Keratinocyte (primary cell): ENCODE results near the gene BMP8B. TPM values are rescaled to one million over a fixed set of nuclear protein-coding genes. Genes with fewer than 3 reads are reported as not detected.
A peak's percentile ranks its signal among the peaks of the same experiment; 100 is the strongest.
"Not testable (repeated sequence)": the region's sequence is repeated elsewhere in the genome, so short reads cannot be mapped to it uniquely, and the experiment has no call there.

Source experiments
- DNase-seq: peaks from one replicate; pipeline ENCODE4 v3.0.0-alpha.2; 2011; ENCODE audit warnings: low read depth, missing footprints, low spot score
- FAIRE-seq: peaks from 2 replicates; lab custom pipeline; 2011; peaks lifted over from hg19 to GRCh38; lab: Jason Lieb, UNC
- H2AFZ ChIP-seq: 2 replicates; pipeline ENCODE4 v1.6.0; 2012; ENCODE audit warnings: low read length, control low read depth, inconsistent platforms; ENCODE audit not compliant: control insufficient read depth
- H3K27ac ChIP-seq: 2 replicates; pipeline ENCODE4 v1.5.1; 2011; ENCODE audit warnings: low read length; ENCODE audit not compliant: control insufficient read depth, insufficient read depth
- H3K27me3 ChIP-seq: 3 replicates; pipeline ENCODE4 v1.6.0; 2011; ENCODE audit warnings: low read length; ENCODE audit not compliant: control insufficient read depth, insufficient read depth; ENCODE audit errors: extremely low read depth
- H3K36me3 ChIP-seq, 2 experiments: 2 replicates in 1 of 2; 3 replicates in 1 of 2; pipeline ENCODE4 v1.5.1; 2011; ENCODE audit warnings: low read length in 2 of 2, mild to moderate bottlenecking in 1 of 2; ENCODE audit not compliant: control insufficient read depth in 2 of 2, insufficient read depth in 2 of 2; ENCODE audit errors: extremely low read depth in 1 of 2
- H3K4me1 ChIP-seq: 3 replicates; pipeline ENCODE4 v1.5.1; 2011; ENCODE audit warnings: low read length; ENCODE audit not compliant: control insufficient read depth, insufficient read depth; ENCODE audit errors: extremely low read depth
- H3K4me2 ChIP-seq: 3 replicates; pipeline ENCODE4 v1.6.0; 2011; ENCODE audit warnings: low read depth, low read length; ENCODE audit not compliant: control insufficient read depth, insufficient read depth; ENCODE audit errors: extremely low read depth
- H3K4me3 ChIP-seq, 3 experiments: fragments of 200-600 bp in 1 of 3; sonication (generic) in 1 of 3; 2 replicates in 2 of 3; 3 replicates in 1 of 3; pipeline ENCODE4 v1.5.1; 2011 to 2016; ENCODE audit warnings: low read length in 3 of 3, mild to moderate bottlenecking in 3 of 3, control low read depth in 2 of 3, inconsistent platforms in 1 of 3, low read depth in 1 of 3, mixed read lengths in 1 of 3, mixed run types in 1 of 3, moderate library complexity in 1 of 3; ENCODE audit not compliant: control insufficient read depth in 2 of 3, insufficient read depth in 2 of 3; ENCODE audit errors: extremely low read depth in 1 of 3
- H3K79me2 ChIP-seq: 2 replicates; pipeline ENCODE4 v1.6.0; 2012; ENCODE audit warnings: low read length; ENCODE audit not compliant: control insufficient read depth, insufficient read depth
- H3K9ac ChIP-seq: 3 replicates; pipeline ENCODE4 v1.6.0; 2011; ENCODE audit warnings: low read length; ENCODE audit not compliant: control insufficient read depth, insufficient read depth; ENCODE audit errors: extremely low read depth
- H3K9me1 ChIP-seq: 3 replicates; pipeline ENCODE4 v1.6.0; 2011; ENCODE audit warnings: low read length; ENCODE audit not compliant: control insufficient read depth, insufficient read depth; ENCODE audit errors: extremely low read depth
- H3K9me3 ChIP-seq: 2 replicates; pipeline ENCODE4 v1.5.1; 2012; ENCODE audit warnings: low read depth, low read length; ENCODE audit not compliant: control insufficient read depth
- H4K20me1 ChIP-seq: 3 replicates; pipeline ENCODE4 v1.6.0; 2011; ENCODE audit warnings: low read length; ENCODE audit not compliant: control insufficient read depth, insufficient read depth; ENCODE audit errors: extremely low read depth
- EZH2 ChIP-seq: IDR thresholded peaks from one replicate; pipeline ENCODE4 v1.6.1; 2012; ENCODE audit warnings: inconsistent platforms, mild to moderate bottlenecking, low read length, moderate library complexity
- dilution Hi-C: fragments of 300-500 bp; cut with MboI; formaldehyde crosslinking; loops from one replicate; pipeline ENCODE4 v1.7.0; 2020; ENCODE audit warnings: low sequenced_read_pairs; ENCODE audit not compliant: extremely low pct_ligation_motif_present
- polyA plus RNA-seq, 5 experiments: library from polyadenylated mRNA; depleted of rRNA in 3 of 5; stranded (reverse) in 3 of 5; stranded (forward) in 1 of 5; unstranded in 1 of 5; fragments of >200 nt; gene quantifications; 1 replicate in 1 of 5; 2 replicates in 3 of 5; 3 replicates in 1 of 5; pipeline versions ENCODE4 v1.2.1 to v1.2.3, GENCODE V29; 2011 to 2012; ENCODE audit warnings: missing spikeins in 2 of 5, low read depth in 1 of 5, low replicate concordance in 1 of 5
- TF ChIP-seq, protein P1 (sequence below), 3 experiments: IDR thresholded peaks in 1 of 3; conservative IDR thresholded peaks in 1 of 3; optimal IDR thresholded peaks in 1 of 3; 2 replicates in 2 of 3; 3 replicates in 1 of 3; pipeline versions ENCODE3 to v1.5.1; 2011; ENCODE audit warnings: low read length in 3 of 3, mild to moderate bottlenecking in 3 of 3, moderate library complexity in 2 of 3, control low read depth in 1 of 3, inconsistent platforms in 1 of 3; ENCODE audit not compliant: insufficient read depth in 2 of 3; ENCODE audit errors: extremely low read depth in 1 of 3

Gene BMP8B
- polyA plus RNA-seq, 1 donor (not counting 4 experiments of a cell fraction or from before 2014, with no cell fraction given): 0.04 TPM

- FAIRE-seq (no peak), DNase-seq (no peak)
- Histone ChIP-seq H3K79me2 (no peaks in the 10 kb centered on the region), H3K36me3 (no peaks in the 10 kb centered on the region), H3K9me1 (no peaks in the 10 kb centered on the region), H3K9ac (no peak overlapping the region), H3K4me3 (peak overlapping the region in 1 of 3 experiments; percentile 14), H3K4me2 (peak overlapping the region; percentile 56), H3K27ac (no peak overlapping the region), H3K4me1 (no peaks in the 10 kb centered on the region), H4K20me1 (no peaks in the 10 kb centered on the region), H2AFZ (no peak overlapping the region), H3K27me3 (peaks cover 22% of the 10 kb centered on the region), H3K9me3 (no peaks in the 10 kb centered on the region)
- TF ChIP-seq EZH2: no peak
- TF ChIP-seq, protein P1, sequence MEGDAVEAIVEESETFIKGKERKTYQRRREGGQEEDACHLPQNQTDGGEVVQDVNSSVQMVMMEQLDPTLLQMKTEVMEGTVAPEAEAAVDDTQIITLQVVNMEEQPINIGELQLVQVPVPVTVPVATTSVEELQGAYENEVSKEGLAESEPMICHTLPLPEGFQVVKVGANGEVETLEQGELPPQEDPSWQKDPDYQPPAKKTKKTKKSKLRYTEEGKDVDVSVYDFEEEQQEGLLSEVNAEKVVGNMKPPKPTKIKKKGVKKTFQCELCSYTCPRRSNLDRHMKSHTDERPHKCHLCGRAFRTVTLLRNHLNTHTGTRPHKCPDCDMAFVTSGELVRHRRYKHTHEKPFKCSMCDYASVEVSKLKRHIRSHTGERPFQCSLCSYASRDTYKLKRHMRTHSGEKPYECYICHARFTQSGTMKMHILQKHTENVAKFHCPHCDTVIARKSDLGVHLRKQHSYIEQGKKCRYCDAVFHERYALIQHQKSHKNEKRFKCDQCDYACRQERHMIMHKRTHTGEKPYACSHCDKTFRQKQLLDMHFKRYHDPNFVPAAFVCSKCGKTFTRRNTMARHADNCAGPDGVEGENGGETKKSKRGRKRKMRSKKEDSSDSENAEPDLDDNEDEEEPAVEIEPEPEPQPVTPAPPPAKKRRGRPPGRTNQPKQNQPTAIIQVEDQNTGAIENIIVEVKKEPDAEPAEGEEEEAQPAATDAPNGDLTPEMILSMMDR (optimal IDR thresholded peaks at IDR 0.05 in 1 of 3, IDR thresholded peaks at IDR 0.05 in 1 of 3, conservative IDR thresholded peaks at IDR 0.05 in 1 of 3; ENCODE audit: extremely low read depth in 1 of 3, insufficient read depth in 2 of 3, low read length in 3 of 3): no peak
- dilution Hi-C loops: no loop called here
These were observed 976 bp upstream of the BMP8B start for GRCh38 chr1:39789571-39790110.

DNA sequence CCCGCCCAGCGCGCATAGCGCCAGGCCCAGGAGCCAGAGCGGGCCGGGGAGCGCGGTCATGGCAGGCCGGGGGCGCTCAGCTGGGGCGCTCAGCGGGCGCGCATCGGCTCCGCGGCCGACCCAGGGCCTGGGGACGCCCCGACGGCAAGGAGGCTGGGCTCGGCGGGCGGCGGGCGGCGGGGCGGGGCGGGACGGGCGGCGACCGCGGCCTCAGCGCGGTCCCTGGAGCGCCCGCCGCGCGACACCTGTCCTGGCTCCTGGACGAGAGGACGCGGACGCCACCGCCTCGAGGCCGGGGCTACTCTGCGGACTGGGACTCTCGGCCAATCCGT lies 273 bp downstream of the BMP8B start:
- no peaks in the 10 kb centered on the region for H3K36me3 ChIP-seq
- H3K27me3 ChIP-seq: peaks cover 22% of the 10 kb centered on the region
- FAIRE-seq (no peak), DNase-seq (no peak)
- H3K4me1 ChIP-seq: no peaks in the 10 kb centered on the region
- H3K9ac ChIP-seq: no peak overlapping the region
- peak overlapping the region; percentile 37 for H2AFZ ChIP-seq
- no peaks in the 10 kb centered on the region for H4K20me1 ChIP-seq
- H3K4me3 ChIP-seq: peak overlapping the region in 1 of 3 experiments; percentile 29
- no peak overlapping the region for H3K4me2 ChIP-seq
- dilution Hi-C loops: no loop called here
- no peaks in the 10 kb centered on the region for H3K79me2 ChIP-seq
- TF ChIP-seq, protein P1 (optimal IDR thresholded peaks at IDR 0.05 in 1 of 3, IDR thresholded peaks at IDR 0.05 in 1 of 3, conservative IDR thresholded peaks at IDR 0.05 in 1 of 3; ENCODE audit: extremely low read depth in 1 of 3, insufficient read depth in 2 of 3, low read length in 3 of 3): no peak
- no peak for TF ChIP-seq EZH2
- H3K9me1 ChIP-seq: no peaks in the 10 kb centered on the region
- no peaks in the 10 kb centered on the region for H3K9me3 ChIP-seq
- H3K27ac ChIP-seq: no peak overlapping the region

DNA sequence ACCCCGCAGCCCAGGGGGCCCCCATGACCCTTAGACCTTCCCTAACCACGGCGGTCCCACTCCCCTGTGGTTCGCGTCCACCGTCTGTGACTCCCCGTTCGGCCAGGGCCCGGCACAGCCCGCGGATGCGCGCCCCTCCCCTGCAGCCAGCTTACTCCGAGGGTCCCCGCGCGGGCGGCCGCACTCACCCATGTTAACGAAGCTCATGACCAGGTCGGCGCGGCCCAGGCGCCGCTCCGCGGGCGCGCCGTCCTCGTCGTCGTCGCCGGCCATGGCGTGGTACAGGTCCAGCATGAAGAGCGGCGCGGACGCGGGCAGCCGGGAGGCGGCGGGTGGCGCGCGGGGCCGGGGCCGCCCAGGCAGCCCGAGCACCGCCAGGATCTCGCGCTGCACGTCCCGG lies 701 bp downstream of the BMP8B start:
- H3K79me2 ChIP-seq, H3K4me2 ChIP-seq, H3K36me3 ChIP-seq, H4K20me1 ChIP-seq, H3K9me3 ChIP-seq, FAIRE-seq, H3K4me3 ChIP-seq, dilution Hi-C loops, H3K4me1 ChIP-seq, H3K27ac ChIP-seq, H3K9ac ChIP-seq, H3K9me1 ChIP-seq, H2AFZ ChIP-seq, DNase-seq: not testable (repeated sequence)
- H3K27me3 ChIP-seq: peaks cover 22% of the 10 kb centered on the region
